Aorta (tissue), 5 donors: ENCODE data around the gene SEC24C. TPM values are rescaled to one million over a fixed set of nuclear protein-coding genes. Genes with fewer than 3 reads are reported as not detected.
A peak's percentile ranks its signal among the peaks of the same experiment; 100 is the strongest.

ENCODE experiments used
- ATAC-seq: fragments of 200-7000 bp; cut with Tn5 transposase; one replicate; pipeline ENCODE4 v1.9.1; 2022; ENCODE audit warnings: moderate library complexity; ENCODE audit not compliant: low FRiP score
- DNase-seq, 2 donors: peaks; one replicate each; pipeline ENCODE4 v3.0.0-alpha.2; 2020
- H3K27ac ChIP-seq, 2 donors: one replicate each; pipeline ENCODE4 v1.5.1; 2013; ENCODE audit warnings: low read length in 2 of 2, mild to moderate bottlenecking in 2 of 2, moderate library complexity in 2 of 2, control low read depth in 1 of 2, inconsistent platforms in 1 of 2, low read depth in 1 of 2
- H3K27me3 ChIP-seq, 2 donors: one replicate each; pipeline ENCODE4 v1.6.1; 2013; ENCODE audit warnings: control low read depth in 1 of 2, low read length in 1 of 2, mild to moderate bottlenecking in 1 of 2, moderate library complexity in 1 of 2; ENCODE audit not compliant: insufficient read depth in 2 of 2, control insufficient read depth in 1 of 2
- H3K36me3 ChIP-seq, 2 donors: one replicate each; pipeline ENCODE4 v1.6.1; 2013; ENCODE audit warnings: control low read depth in 1 of 2, low read length in 1 of 2, mild to moderate bottlenecking in 1 of 2; ENCODE audit not compliant: insufficient read depth in 2 of 2, control insufficient read depth in 1 of 2
- H3K4me1 ChIP-seq, 2 donors: one replicate each; pipeline ENCODE4 v1.6.1; 2013; ENCODE audit warnings: low read length in 2 of 2, control low read depth in 1 of 2, mild to moderate bottlenecking in 1 of 2, moderate library complexity in 1 of 2; ENCODE audit not compliant: insufficient read depth in 2 of 2, control insufficient read depth in 1 of 2
- H3K4me3 ChIP-seq, 2 donors: one replicate each; pipeline ENCODE4 v1.5.1; 2013; ENCODE audit warnings: low read length in 2 of 2, control low read depth in 1 of 2, mild to moderate bottlenecking in 1 of 2
- H3K9me3 ChIP-seq: one replicate; pipeline ENCODE4 v1.6.1; 2013; ENCODE audit warnings: mild to moderate bottlenecking, low read length; ENCODE audit not compliant: control insufficient read depth
- WGBS, 2 donors: extraction: QIAGEN DNeasy Blood & Tissue Kit; methylation state at CpG; one replicate each; pipeline ENCODE4 v1.1.7; 2013; 5-methylcytosine and 5-hydroxymethylcytosine counted together
- intact Hi-C, 2 donors: fragments of 100-400 bp; cut with DNase I; formaldehyde crosslinking; loops; one replicate each; pipeline versions ENCODE4 v1.14.2 to v1.15.0; 2022
- polyA plus RNA-seq, 2 donors: library from polyadenylated mRNA; stranded (reverse); fragments of 200-250 nt; gene quantifications; one replicate each; pipeline ENCODE4 v1.2.3, GENCODE V29; 2013
- total RNA-seq, 2 donors: library from RNA; stranded (reverse); fragmentation: NEBNext Ultra II Directional; extraction: Animal tissue kit (Norgen Biotek cat#: 25700); gene quantifications; one replicate each; pipeline ENCODE4 v1.2.1, GENCODE V29; 2021
- donor health status: healthy with polysubstance abuse.
- donor health status: Bipolar disorder and iron deficiency.
- donor health status: DM: no; HTN: no; CAD: no.
- donor health status: DM: no; HTN: no; CAD: no.
- donor health status: DM: yes; HTN: yes; CAD: no.

The SEC24C gene
- total and polyA plus RNA-seq, 4 donors = 13.5 to 69.3 (median 55.4) TPM

DNA sequence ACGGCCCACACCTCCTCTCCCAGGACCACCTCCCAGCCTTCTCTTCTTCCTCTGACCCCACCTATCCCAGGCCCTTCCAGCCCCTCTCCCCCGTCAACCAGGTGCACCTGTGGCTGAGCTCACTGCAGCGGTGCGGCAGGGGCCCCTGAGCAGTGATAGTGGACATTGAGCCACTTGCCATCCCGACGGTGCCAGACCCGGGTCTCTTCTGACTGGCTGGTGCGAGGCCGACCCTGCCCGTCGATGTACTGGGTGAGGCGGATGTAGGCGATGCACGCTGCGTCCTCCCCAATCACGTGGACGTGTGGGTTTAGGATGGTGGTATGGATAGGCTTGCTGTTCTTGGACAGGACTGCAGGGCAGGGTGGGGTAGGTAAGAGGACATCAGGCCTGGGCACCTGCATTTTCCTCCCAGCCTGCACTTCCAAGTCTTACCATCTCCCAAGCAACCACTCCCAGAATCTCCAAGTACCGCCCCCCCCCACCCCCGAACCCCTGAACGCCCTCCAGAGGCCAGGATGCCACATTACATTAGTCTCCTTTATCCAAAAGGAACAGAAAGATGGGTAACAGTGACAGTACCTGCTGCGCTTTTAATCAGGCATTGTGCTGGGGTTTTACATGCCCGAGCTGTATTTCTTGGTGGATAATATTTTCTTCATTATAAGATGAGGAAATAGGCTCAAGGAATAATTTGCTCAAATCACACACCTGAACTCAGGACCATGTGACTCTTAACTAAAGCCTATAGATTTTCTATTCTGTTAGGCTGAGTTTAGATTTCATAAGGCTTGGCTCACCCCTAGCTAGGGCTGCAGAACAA lies 70.9 kb downstream of the SEC24C start:
- Histone ChIP-seq H3K36me3 (peaks cover 0 to 6% of the 10 kb centered on the region in 2 donors), H3K4me1 (no peaks in the 10 kb centered on the region), H3K4me3 (no peak overlapping the region), H3K27ac (no peak overlapping the region), H3K9me3 (no peaks in the 10 kb centered on the region), H3K27me3 (no peaks in the 10 kb centered on the region)
- 78 to 80% methylated on average over 22 of the region's 22 CpGs for WGBS, 2 donors
- DNase-seq (no peak), ATAC-seq (no peak)
- intact Hi-C loops = no loop called here

DNA sequence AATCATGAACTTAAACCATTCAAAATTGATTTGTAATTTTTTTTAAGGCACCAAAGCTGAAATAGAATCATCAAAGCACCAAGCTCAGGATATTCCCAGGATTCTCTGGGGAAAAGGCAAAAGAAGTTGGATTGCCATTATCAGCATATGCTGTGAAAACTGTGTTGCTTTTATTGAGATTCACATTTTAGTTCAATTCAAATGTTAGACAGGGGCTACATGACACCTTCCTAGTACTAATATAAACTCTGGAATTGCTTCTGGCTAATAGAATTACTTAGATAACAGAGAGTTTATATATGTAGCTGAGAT lies 71.5 kb downstream of the SEC24C start:
- ATAC-seq = no peak
- Histone ChIP-seq H3K4me1 (no peaks in the 10 kb centered on the region), H3K27me3 (no peaks in the 10 kb centered on the region), H3K9me3 (no peaks in the 10 kb centered on the region), H3K27ac (no peak overlapping the region), H3K4me3 (no peak overlapping the region), H3K36me3 (peaks cover 0 to 6% of the 10 kb centered on the region in 2 donors)
- intact Hi-C loops = no loop called here
- no peak for DNase-seq

DNA sequence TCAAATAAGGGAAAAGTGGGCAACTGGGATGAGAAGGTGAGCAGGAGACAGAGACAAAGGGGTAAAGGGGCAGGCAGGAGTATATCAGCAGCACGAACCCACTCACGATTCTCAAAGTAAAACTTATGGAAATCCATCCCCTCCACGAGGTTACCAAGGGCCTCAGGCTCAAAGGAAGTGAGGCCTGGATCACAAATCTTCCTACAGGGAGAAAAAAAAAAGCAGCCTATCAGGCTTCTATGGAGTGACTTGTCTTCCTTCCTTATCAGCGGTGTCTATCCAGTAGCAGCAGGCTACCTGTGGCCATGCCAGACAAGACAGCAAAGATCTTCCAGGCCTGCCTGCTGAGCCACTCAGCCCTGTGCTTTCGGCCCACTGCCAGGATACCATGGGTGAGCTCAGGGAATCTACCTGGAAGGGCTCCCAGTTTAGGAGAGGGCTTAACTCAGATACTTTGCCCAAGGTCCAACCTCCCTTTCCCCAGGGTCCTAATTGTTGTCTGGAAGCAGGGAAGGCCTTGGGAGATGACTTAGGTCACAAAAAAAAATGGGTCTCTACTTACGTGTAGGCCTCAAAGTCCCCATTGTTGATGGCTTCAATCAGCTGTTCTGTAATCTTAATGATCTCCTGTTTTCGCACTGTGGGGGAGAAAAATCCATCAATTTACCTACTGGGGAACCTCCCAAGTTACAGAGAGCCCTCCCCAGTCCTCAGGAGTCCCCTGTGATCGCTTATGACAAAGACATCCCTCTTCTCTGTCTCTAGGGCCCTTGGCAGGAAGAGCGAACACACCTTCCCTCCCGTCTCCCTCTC lies 73.0 kb downstream of the SEC24C start:
- H3K36me3 ChIP-seq = peaks cover 0 to 10% of the 10 kb centered on the region in 2 donors
- H3K27ac ChIP-seq = peak overlapping the region in 1 of 2 donors; percentile 58
- H3K4me1 ChIP-seq = no peaks in the 10 kb centered on the region
- 86 to 87% methylated on average over 10 of the region's 10 CpGs for WGBS, 2 donors
- no peaks in the 10 kb centered on the region for H3K9me3 ChIP-seq
- intact Hi-C loops = no loop called here
- no peak for ATAC-seq
- H3K4me3 ChIP-seq = no peak overlapping the region
- no peaks in the 10 kb centered on the region for H3K27me3 ChIP-seq
- DNase-seq = peak in 1 of 2 donors; percentile 50

DNA sequence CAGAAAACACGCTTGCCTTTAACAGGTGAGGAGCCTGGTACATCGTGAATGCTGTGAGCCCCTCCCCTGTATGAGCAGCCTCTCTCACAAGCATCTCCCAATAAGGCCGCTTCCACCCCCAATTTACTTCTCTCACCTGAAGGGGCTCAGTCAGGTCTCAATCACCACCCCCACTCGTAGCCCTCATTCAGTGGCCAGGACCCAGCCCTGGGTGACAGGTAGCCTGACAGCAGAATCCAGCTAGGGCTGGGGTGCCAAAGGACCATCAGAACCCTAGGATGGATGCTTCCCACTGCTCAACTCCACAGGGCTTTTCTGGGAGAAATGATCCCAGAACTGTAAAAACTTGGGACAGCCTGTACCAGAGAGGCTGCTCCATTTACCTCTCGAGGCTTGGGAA lies 73.7 kb downstream of the SEC24C start:
- WGBS, 2 donors = 89% methylated on average over 5 of the region's 5 CpGs
- Histone ChIP-seq H3K27me3 (no peaks in the 10 kb centered on the region), H3K9me3 (no peaks in the 10 kb centered on the region), H3K27ac (no peak overlapping the region), H3K4me3 (no peak overlapping the region), H3K36me3 (peaks cover 0 to 8% of the 10 kb centered on the region in 2 donors), H3K4me1 (no peaks in the 10 kb centered on the region)
- ATAC-seq = no peak
- intact Hi-C loops = no loop called here
- DNase-seq = no peak

DNA sequence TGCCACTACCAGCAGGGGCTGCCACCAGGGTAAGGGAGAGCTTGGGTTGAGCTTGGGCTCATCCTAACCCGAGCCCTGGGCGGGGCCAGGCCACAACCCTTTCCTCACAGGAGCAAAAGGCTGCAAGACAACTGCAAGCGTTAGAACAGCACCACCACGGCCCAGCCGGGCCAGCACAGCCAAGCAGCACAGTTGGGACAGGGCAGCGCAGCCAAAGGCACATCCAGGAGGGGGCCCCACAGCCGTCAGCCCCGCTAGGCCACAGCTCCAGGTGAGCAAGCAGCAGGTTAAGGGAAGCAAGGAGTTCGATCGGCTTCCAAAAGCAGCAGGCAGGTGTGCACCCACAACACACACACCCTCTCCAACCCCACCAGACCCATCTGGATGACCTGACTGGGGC lies 74.2 kb downstream of the SEC24C start:
- Histone ChIP-seq H3K9me3 (no peaks in the 10 kb centered on the region), H3K4me1 (no peaks in the 10 kb centered on the region), H3K36me3 (peaks cover 0 to 8% of the 10 kb centered on the region in 2 donors), H3K4me3 (no peak overlapping the region), H3K27ac (no peak overlapping the region), H3K27me3 (no peaks in the 10 kb centered on the region)
- 83 to 89% methylated on average over 10 of the region's 10 CpGs for WGBS, 2 donors
- DNase-seq (peak in 1 of 2 donors; percentile 52), ATAC-seq (no peak)
- intact Hi-C loops = no loop called here

DNA sequence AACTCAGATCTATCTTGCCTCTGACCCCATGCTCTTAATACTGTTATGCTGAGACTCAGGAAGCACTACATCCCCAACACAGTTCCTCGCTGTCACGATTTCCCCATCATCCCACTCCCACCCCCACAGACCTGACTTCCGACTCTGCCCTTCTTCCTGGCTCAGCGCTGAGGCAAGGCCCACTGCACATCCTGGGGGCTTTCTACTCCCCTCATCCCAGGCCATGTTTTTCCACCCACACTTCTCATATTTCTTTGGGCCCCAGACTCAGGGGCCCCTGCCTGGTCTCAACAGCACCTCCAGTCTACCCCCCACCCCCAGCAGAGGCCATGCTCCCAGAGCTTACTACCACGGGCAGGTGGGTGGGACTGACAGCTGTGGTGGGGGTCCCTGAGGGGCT lies 74.9 kb downstream of the SEC24C start:
- H3K9me3 ChIP-seq = no peaks in the 10 kb centered on the region
- H3K27me3 ChIP-seq = no peaks in the 10 kb centered on the region
- H3K36me3 ChIP-seq = peaks cover 0 to 6% of the 10 kb centered on the region in 2 donors
- H3K4me3 ChIP-seq = no peak overlapping the region
- peak overlapping the region; percentile 8 to 62 for H3K27ac ChIP-seq
- no peak for ATAC-seq
- no peaks in the 10 kb centered on the region for H3K4me1 ChIP-seq
- WGBS, 2 donors = 65 to 69% methylated on average over 5 of the region's 5 CpGs
- DNase-seq = no peak
- intact Hi-C loops = no loop called here

DNA sequence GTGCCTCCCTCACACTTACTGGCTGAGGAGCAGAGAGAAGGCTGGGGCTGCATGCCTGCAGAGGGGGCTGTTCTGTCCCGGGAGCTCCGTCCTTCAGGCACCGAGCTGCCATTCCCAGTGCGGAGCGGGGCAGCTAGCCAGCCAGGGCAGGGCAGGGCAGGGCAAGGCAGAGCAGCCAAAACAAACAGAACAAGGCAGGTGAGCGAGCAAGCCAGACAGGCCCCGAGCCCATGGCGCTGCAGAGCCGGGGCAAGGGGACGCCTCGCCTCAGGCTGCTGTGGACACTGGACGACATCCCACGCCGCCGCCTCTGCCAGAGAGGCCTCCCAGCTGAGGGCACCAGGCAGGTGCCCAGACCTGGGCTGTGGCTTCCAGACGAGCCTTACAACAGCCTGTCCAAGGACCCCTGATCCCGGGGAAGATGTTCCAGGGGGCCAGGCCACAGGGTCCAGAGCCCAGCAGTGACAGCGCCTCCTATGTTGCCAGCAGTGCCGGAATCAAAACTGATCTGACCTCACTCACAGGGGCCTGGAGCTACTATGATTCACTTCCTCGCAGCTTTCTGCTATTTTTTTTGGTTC lies 75.4 kb downstream of the SEC24C start:
- H3K9me3 ChIP-seq = no peaks in the 10 kb centered on the region
- peak overlapping the region; percentile 8 to 62 for H3K27ac ChIP-seq
- intact Hi-C loops = no loop called here
- no peaks in the 10 kb centered on the region for H3K27me3 ChIP-seq
- H3K4me1 ChIP-seq = no peaks in the 10 kb centered on the region
- WGBS, 2 donors = 32 to 35% methylated on average over 20 of the region's 20 CpGs
- peak in 1 of 2 donors; percentile 61 for DNase-seq
- no peak overlapping the region for H3K4me3 ChIP-seq
- ATAC-seq = peak; percentile 27
- peaks cover 0 to 9% of the 10 kb centered on the region in 2 donors for H3K36me3 ChIP-seq
